Stimulated activated CD8-positive, alpha-beta memory T cell treated with anti-CD3 and anti-CD28 coated beads, Interleukin-7, amount 100 ng/mL, for 48 hours (primary cell): ENCODE measurements around the gene ZBTB18.
"Not testable (repeated sequence)": the region's sequence is repeated elsewhere in the genome, so short reads cannot be mapped to it uniquely, and the experiment has no call there.

ENCODE experiments used
- DNase-seq, 2 donors: peaks; one replicate each; pipeline ENCODE4 v3.0.0-alpha.2; 2020; ENCODE audit warnings: low read depth in 1 of 2; ENCODE audit errors: extremely low read depth in 1 of 2

The ZBTB18 gene

GRCh38 chr1:244050835-244051444, at the start of gene ZBTB18:
TSS of gene ZBTB18 (plus strand) at chr1:244051283. CDS start at chr1:244051432, 149 bp downstream.
- no peak for DNase-seq

- DNase-seq = no peak
Observed at GRCh38 chr1:244002721-244003120, 48.4 kb upstream of the ZBTB18 start.

- no peak for DNase-seq
Observed at GRCh38 chr1:244005455-244005854, 45.6 kb upstream of the ZBTB18 start.

- no peak for DNase-seq
Observed at GRCh38 chr1:244006381-244006901, 44.6 kb upstream of the ZBTB18 start.

- no peak for DNase-seq
Observed at GRCh38 chr1:244006961-244007360, 44.1 kb upstream of the ZBTB18 start.

- peak; percentile 6 to 49 for DNase-seq
Observed at GRCh38 chr1:244010191-244010590, 40.9 kb upstream of the ZBTB18 start.

GRCh38 chr1:244010703-244011123, 40.4 kb upstream of the ZBTB18 start:
- no peak for DNase-seq

- DNase-seq = no peak
Observed at GRCh38 chr1:244011271-244011670, 39.8 kb upstream of the ZBTB18 start.

- no peak for DNase-seq
Observed at GRCh38 chr1:244011786-244012185, 39.3 kb upstream of the ZBTB18 start.

GRCh38 chr1:244012202-244012601, 38.9 kb upstream of the ZBTB18 start:
- DNase-seq = no peak

GRCh38 chr1:244013100-244013499, 38.0 kb upstream of the ZBTB18 start:
- no peak for DNase-seq

- not testable (repeated sequence) for DNase-seq
Observed at GRCh38 chr1:244014862-244015261, 36.2 kb upstream of the ZBTB18 start.

GRCh38 chr1:244019982-244020485, 31.0 kb upstream of the ZBTB18 start:
- no peak for DNase-seq

GRCh38 chr1:244021427-244021826, 29.7 kb upstream of the ZBTB18 start:
- no peak for DNase-seq

GRCh38 chr1:244022311-244022710, 28.8 kb upstream of the ZBTB18 start:
- no peak for DNase-seq

GRCh38 chr1:244022864-244023440, 28.1 kb upstream of the ZBTB18 start:
- no peak for DNase-seq

- no peak for DNase-seq
Observed at GRCh38 chr1:244027491-244028145, 23.5 kb upstream of the ZBTB18 start.

GRCh38 chr1:244028701-244029100, 22.4 kb upstream of the ZBTB18 start:
- no peak for DNase-seq

GRCh38 chr1:244029124-244029523, 22.0 kb upstream of the ZBTB18 start:
- DNase-seq = no peak

- DNase-seq = no peak
Observed at GRCh38 chr1:244030481-244031040, 20.5 kb upstream of the ZBTB18 start.

- no peak for DNase-seq
Observed at GRCh38 chr1:244035358-244035757, 15.7 kb upstream of the ZBTB18 start.

- DNase-seq = no peak
Observed at GRCh38 chr1:244037252-244037651, 13.8 kb upstream of the ZBTB18 start.
